Osteocyte (in vitro differentiated cells): ENCODE measurements around the gene WSB1. TPM values are rescaled to one million over a fixed set of nuclear protein-coding genes. Genes with fewer than 3 reads are reported as not detected.

Source experiments
- DNase-seq: peaks from one replicate; pipeline ENCODE4 v3.0.0; 2021; ENCODE audit warnings: mixed read lengths; ENCODE audit not compliant: unreplicated experiment; ENCODE audit errors: extremely low spot score
- H3K27ac Mint-ChIP-seq: one replicate; pipeline ENCODE4 v1.8.0; 2021; ENCODE audit warnings: mild to moderate bottlenecking, mixed read lengths; ENCODE audit not compliant: unreplicated experiment
- H3K27me3 Mint-ChIP-seq: one replicate; pipeline ENCODE4 v1.8.0; 2021; ENCODE audit warnings: mixed read lengths; ENCODE audit not compliant: unreplicated experiment
- H3K36me3 Mint-ChIP-seq: one replicate; pipeline ENCODE4 v1.8.0; 2021; ENCODE audit warnings: mixed read lengths; ENCODE audit not compliant: unreplicated experiment
- H3K4me1 Mint-ChIP-seq: one replicate; pipeline ENCODE4 v1.8.0; 2021; ENCODE audit warnings: mixed read lengths; ENCODE audit not compliant: unreplicated experiment
- H3K4me3 Mint-ChIP-seq: one replicate; pipeline ENCODE4 v1.8.0; 2021; ENCODE audit warnings: mild to moderate bottlenecking, moderate library complexity, mixed read lengths; ENCODE audit not compliant: unreplicated experiment
- H3K9me3 Mint-ChIP-seq: one replicate; pipeline ENCODE4 v1.8.0; 2021; ENCODE audit warnings: mixed read lengths; ENCODE audit not compliant: unreplicated experiment
- CTCF ChIP-seq: fragments of 200-600 bp; sonication (generic); IDR thresholded peaks from 2 replicates; pipeline ENCODE4 v1.5.0; 2021; ENCODE audit warnings: antibody characterized with exemption, mild to moderate bottlenecking, moderate library complexity
- total RNA-seq: library from RNA; stranded (reverse); gene quantifications from 2 replicates; pipeline ENCODE4 v1.2.1, GENCODE V29; 2021

The WSB1 gene
- total RNA-seq, 1 donor from 2014 or later: 179 TPM

GRCh38 chr17:27354491-27355081 is 60.7 kb downstream of the WSB1 start:
- no peaks in the 10 kb centered on the region for H3K27me3 Mint-ChIP-seq
- no peak for TF ChIP-seq CTCF
- H3K4me1 Mint-ChIP-seq: peaks cover 34% of the 10 kb centered on the region
- DNase-seq: no peak
- peak overlapping the region; percentile 73 for H3K27ac Mint-ChIP-seq
- H3K36me3 Mint-ChIP-seq: no peaks in the 10 kb centered on the region
- H3K9me3 Mint-ChIP-seq: peaks cover 3% of the 10 kb centered on the region
- H3K4me3 Mint-ChIP-seq: peak overlapping the region; percentile 27

- H3K36me3 Mint-ChIP-seq: no peaks in the 10 kb centered on the region
- H3K4me1 Mint-ChIP-seq: peaks cover 34% of the 10 kb centered on the region
- no peak overlapping the region for H3K27ac Mint-ChIP-seq
- DNase-seq: no peak
- H3K4me3 Mint-ChIP-seq: no peak overlapping the region
- no peak for TF ChIP-seq CTCF
- H3K27me3 Mint-ChIP-seq: no peaks in the 10 kb centered on the region
- peaks cover 3% of the 10 kb centered on the region for H3K9me3 Mint-ChIP-seq
Measured at GRCh38 chr17:27355419-27355818, 61.5 kb downstream of the WSB1 start.

GRCh38 chr17:27356091-27356705 is 62.3 kb downstream of the WSB1 start:
- Mint-ChIP-seq H3K9me3 (peaks cover 3% of the 10 kb centered on the region), H3K27me3 (no peaks in the 10 kb centered on the region), H3K36me3 (no peaks in the 10 kb centered on the region), H3K4me3 (no peak overlapping the region), H3K27ac (no peak overlapping the region), H3K4me1 (peaks cover 33% of the 10 kb centered on the region)
- no peak for DNase-seq
- no peak for TF ChIP-seq CTCF

GRCh38 chr17:27357236-27357635 is 63.3 kb downstream of the WSB1 start:
- no peak for TF ChIP-seq CTCF
- no peak overlapping the region for H3K27ac Mint-ChIP-seq
- DNase-seq: no peak
- no peak overlapping the region for H3K4me3 Mint-ChIP-seq
- no peaks in the 10 kb centered on the region for H3K27me3 Mint-ChIP-seq
- H3K4me1 Mint-ChIP-seq: peaks cover 23% of the 10 kb centered on the region
- H3K36me3 Mint-ChIP-seq: no peaks in the 10 kb centered on the region
- H3K9me3 Mint-ChIP-seq: peaks cover 3% of the 10 kb centered on the region

- H3K27ac Mint-ChIP-seq: no peak overlapping the region
- peaks cover 20% of the 10 kb centered on the region for H3K4me1 Mint-ChIP-seq
- TF ChIP-seq CTCF: no peak
- H3K36me3 Mint-ChIP-seq: no peaks in the 10 kb centered on the region
- no peaks in the 10 kb centered on the region for H3K9me3 Mint-ChIP-seq
- H3K4me3 Mint-ChIP-seq: no peak overlapping the region
- no peak for DNase-seq
- H3K27me3 Mint-ChIP-seq: no peaks in the 10 kb centered on the region
Measured at GRCh38 chr17:27360507-27360906, 66.6 kb downstream of the WSB1 start.
